Urinary bladder (tissue), 4 donors: ENCODE measurements around the gene ADTRP. TPM values are rescaled to one million over a fixed set of nuclear protein-coding genes. Genes with fewer than 3 reads are reported as not detected.

Source experiments
- DNase-seq: peaks from one replicate; pipeline ENCODE4 v3.0.0-alpha.2; 2015; ENCODE audit errors: extremely low spot score
- H3K27ac ChIP-seq: one replicate; pipeline ENCODE4 v1.5.1; 2013; ENCODE audit warnings: low read depth, mild to moderate bottlenecking, moderate library complexity
- H3K36me3 ChIP-seq: one replicate; pipeline ENCODE4 v1.6.1; 2013; ENCODE audit warnings: mild to moderate bottlenecking, moderate library complexity; ENCODE audit not compliant: insufficient read depth
- H3K4me1 ChIP-seq: one replicate; pipeline ENCODE4 v1.6.1; 2013; ENCODE audit warnings: mild to moderate bottlenecking, moderate library complexity; ENCODE audit not compliant: insufficient read depth
- H3K4me3 ChIP-seq: one replicate; pipeline ENCODE4 v1.5.1; 2013; ENCODE audit warnings: low read depth, low read length
- WGBS: extraction: QIAGEN DNeasy Blood & Tissue Kit; methylation state at CpG from one replicate; pipeline ENCODE4 v1.1.7; 2013; 5-methylcytosine and 5-hydroxymethylcytosine counted together
- polyA plus RNA-seq: library from polyadenylated mRNA; stranded (reverse); fragments of 200-250 nt; gene quantifications from one replicate; pipeline ENCODE4 v1.2.3, GENCODE V29; 2013
- total RNA-seq: library from RNA; depleted of rRNA; stranded (reverse); fragments of >200 nt; gene quantifications from one replicate; pipeline ENCODE4 v1.2.3, GENCODE V29; 2014
- donor health status: healthy with polysubstance abuse.
- donor health status: healthy.

Gene ADTRP
- total RNA-seq: 7.4 TPM
- polyA plus RNA-seq: 0.68 TPM

- DNase-seq: no peak
- 44% methylated on average over 8 of the region's 8 CpGs for WGBS
- Histone ChIP-seq H3K36me3 (no peaks in the 10 kb centered on the region), H3K4me1 (no peaks in the 10 kb centered on the region), H3K4me3 (no peak within 1 kb of the TSS), H3K27ac (no peak within 1 kb of the TSS)
Observed at GRCh38 chr6:11778648-11779328, at the start of gene ADTRP. Gene ADTRP, minus strand, starts transcription at chr6:11778803. Its CDS starts 44 bp downstream, at chr6:11778759.

- WGBS: 85% methylated on average over 8 of the region's 8 CpGs
- H3K27ac ChIP-seq: no peak overlapping the region
- no peak for DNase-seq
- H3K4me3 ChIP-seq: no peak overlapping the region
- no peaks in the 10 kb centered on the region for H3K4me1 ChIP-seq
- no peaks in the 10 kb centered on the region for H3K36me3 ChIP-seq
Observed at GRCh38 chr6:11826779-11827178, 48.2 kb upstream of the ADTRP start.

GRCh38 chr6:11824986-11825385 is 46.4 kb upstream of the ADTRP start:
- H3K4me3 ChIP-seq: no peak overlapping the region
- WGBS: 81% methylated on average over 4 of the region's 4 CpGs
- DNase-seq: no peak
- H3K27ac ChIP-seq: no peak overlapping the region
- no peaks in the 10 kb centered on the region for H3K4me1 ChIP-seq
- H3K36me3 ChIP-seq: no peaks in the 10 kb centered on the region

GRCh38 chr6:11822346-11822745 is 43.7 kb upstream of the ADTRP start:
- Histone ChIP-seq H3K4me1 (no peaks in the 10 kb centered on the region), H3K27ac (no peak overlapping the region), H3K4me3 (no peak overlapping the region), H3K36me3 (no peaks in the 10 kb centered on the region)
- 65% methylated on average over 5 of the region's 5 CpGs for WGBS
- DNase-seq: no peak

- 94% methylated on average over 3 of the region's 3 CpGs for WGBS
- no peak for DNase-seq
- H3K27ac ChIP-seq: no peak overlapping the region
- no peaks in the 10 kb centered on the region for H3K36me3 ChIP-seq
- H3K4me3 ChIP-seq: no peak overlapping the region
- H3K4me1 ChIP-seq: no peaks in the 10 kb centered on the region
Observed at GRCh38 chr6:11821781-11822180, 43.2 kb upstream of the ADTRP start.

GRCh38 chr6:11820821-11821220 is 42.2 kb upstream of the ADTRP start:
- 71% methylated on average over 4 of the region's 4 CpGs for WGBS
- H3K4me1 ChIP-seq: no peaks in the 10 kb centered on the region
- DNase-seq: no peak
- H3K36me3 ChIP-seq: no peaks in the 10 kb centered on the region
- no peak overlapping the region for H3K4me3 ChIP-seq
- no peak overlapping the region for H3K27ac ChIP-seq

- Histone ChIP-seq H3K4me3 (no peak overlapping the region), H3K4me1 (no peaks in the 10 kb centered on the region), H3K36me3 (no peaks in the 10 kb centered on the region), H3K27ac (no peak overlapping the region)
- DNase-seq: no peak
- 97% methylated on average over 3 of the region's 3 CpGs for WGBS
Observed at GRCh38 chr6:11819486-11819885, 40.9 kb upstream of the ADTRP start.

- no peak overlapping the region for H3K27ac ChIP-seq
- DNase-seq: no peak
Observed at GRCh38 chr6:11815231-11815630, 36.6 kb upstream of the ADTRP start.

GRCh38 chr6:11814819-11815218 is 36.2 kb upstream of the ADTRP start:
- no peak overlapping the region for H3K27ac ChIP-seq
- no peak overlapping the region for H3K4me3 ChIP-seq
- no peaks in the 10 kb centered on the region for H3K36me3 ChIP-seq
- WGBS: 92% methylated on average over 4 of the region's 4 CpGs
- no peak for DNase-seq
- H3K4me1 ChIP-seq: no peaks in the 10 kb centered on the region

More at GRCh38 chr6:11815231-11815630, 36.6 kb upstream of the ADTRP start:
- H3K36me3 ChIP-seq: no peaks in the 10 kb centered on the region
- no peaks in the 10 kb centered on the region for H3K4me1 ChIP-seq
- no peak overlapping the region for H3K4me3 ChIP-seq
- WGBS: 85% methylated on average over 1 of the region's 1 CpG

- WGBS: 95% methylated on average over 2 of the region's 2 CpGs
- no peak for DNase-seq
- Histone ChIP-seq H3K4me3 (no peak overlapping the region), H3K36me3 (no peaks in the 10 kb centered on the region), H3K4me1 (no peaks in the 10 kb centered on the region), H3K27ac (no peak overlapping the region)
Observed at GRCh38 chr6:11814106-11814505, 35.5 kb upstream of the ADTRP start.

GRCh38 chr6:11813606-11814005 is 35.0 kb upstream of the ADTRP start:
- H3K27ac ChIP-seq: no peak overlapping the region
- DNase-seq: no peak
- WGBS: 88% methylated on average over 4 of the region's 4 CpGs
- no peaks in the 10 kb centered on the region for H3K36me3 ChIP-seq
- H3K4me1 ChIP-seq: no peaks in the 10 kb centered on the region
- H3K4me3 ChIP-seq: no peak overlapping the region

- Histone ChIP-seq H3K4me1 (no peaks in the 10 kb centered on the region), H3K4me3 (no peak overlapping the region), H3K36me3 (no peaks in the 10 kb centered on the region), H3K27ac (no peak overlapping the region)
- 82% methylated on average over 2 of the region's 2 CpGs for WGBS
- no peak for DNase-seq
Observed at GRCh38 chr6:11812951-11813350, 34.3 kb upstream of the ADTRP start.

- WGBS: 85% methylated on average over 1 of the region's 1 CpG
- Histone ChIP-seq H3K4me1 (no peaks in the 10 kb centered on the region), H3K4me3 (no peak overlapping the region), H3K36me3 (no peaks in the 10 kb centered on the region), H3K27ac (no peak overlapping the region)
- no peak for DNase-seq
Observed at GRCh38 chr6:11812439-11812838, 33.8 kb upstream of the ADTRP start.

GRCh38 chr6:11811644-11812264 is 33.2 kb upstream of the ADTRP start:
- Histone ChIP-seq H3K4me1 (no peaks in the 10 kb centered on the region), H3K4me3 (no peak overlapping the region), H3K27ac (no peak overlapping the region), H3K36me3 (no peaks in the 10 kb centered on the region)
- no peak for DNase-seq
- 86% methylated on average over 3 of the region's 3 CpGs for WGBS
